ENCODE measurements around the gene SON.
"Not testable (repeated sequence)": the region's sequence is repeated elsewhere in the genome, so short reads cannot be mapped to it uniquely, and the experiment has no call there.

Gene SON

DNA sequence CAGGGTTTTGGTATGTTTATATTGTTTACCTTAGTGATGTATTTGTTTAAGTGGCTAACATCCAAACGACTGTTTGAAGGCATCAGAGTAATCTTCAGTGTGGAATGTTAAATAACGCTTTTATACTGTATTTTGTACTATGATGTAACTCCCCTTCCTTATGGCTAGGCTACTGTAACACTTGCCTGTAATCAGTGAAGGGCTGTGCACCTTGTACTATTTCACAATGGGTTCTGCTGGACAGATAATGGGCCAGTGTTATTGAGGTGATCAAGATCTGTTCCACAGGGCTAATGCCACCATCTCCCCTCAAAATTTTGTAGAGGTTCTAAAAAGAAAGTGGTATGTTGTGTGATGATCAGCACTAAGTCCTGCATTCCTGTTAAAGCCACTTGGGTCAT lies 33.9 kb downstream of the SON start:
- DNase-seq (ENCODE audit: low read depth in 2 of 2), result not testable (repeated sequence)

DNA sequence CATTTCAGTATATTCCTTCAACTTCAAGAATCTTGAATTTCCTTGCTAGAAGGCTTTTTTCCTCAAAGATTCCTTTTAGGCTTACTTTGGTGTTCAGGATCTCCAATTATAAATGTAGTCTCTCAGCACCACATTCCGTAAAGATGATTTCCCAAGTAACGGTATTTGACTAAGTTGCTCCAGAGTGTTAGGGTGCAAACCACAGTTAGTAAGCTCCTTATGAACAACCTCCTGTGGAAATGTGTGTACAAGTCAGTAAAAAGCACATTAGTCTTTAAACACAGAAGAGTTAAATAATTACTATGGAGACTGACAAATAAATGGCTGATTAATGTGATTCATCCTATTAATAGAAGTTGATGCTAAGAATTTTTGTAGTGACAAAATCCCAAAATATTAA lies 35.4 kb downstream of the SON start:
- DNase-seq (ENCODE audit: low read depth in 2 of 2), result no peak

DNA sequence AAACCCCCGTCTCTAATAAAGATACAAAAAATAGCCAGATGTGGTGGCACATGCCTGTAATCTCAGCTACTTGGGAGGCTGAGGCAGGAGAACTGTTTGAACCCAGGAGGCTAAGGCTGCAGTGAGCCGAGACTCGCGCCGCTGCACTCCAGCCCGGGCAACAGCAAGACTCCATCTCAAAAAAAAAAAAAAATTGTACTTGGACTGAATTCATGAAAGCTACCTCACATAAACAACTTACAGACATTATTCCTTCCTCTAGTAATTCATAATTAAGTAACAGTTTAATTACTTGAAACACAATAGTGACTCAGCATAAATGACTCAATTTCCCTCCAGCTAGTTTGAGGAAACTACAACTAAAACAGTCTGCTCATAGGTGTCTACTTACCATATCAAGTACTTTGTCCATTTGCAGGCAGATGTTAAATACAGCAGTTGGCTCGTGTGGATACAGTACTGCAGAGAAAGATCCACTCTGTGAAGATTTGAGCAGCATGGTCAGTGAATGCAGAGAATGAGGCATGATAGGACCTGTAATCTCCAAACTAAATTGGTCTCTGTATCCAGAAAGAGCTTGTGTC lies 36.2 kb downstream of the SON start:
- no peak for DNase-seq (ENCODE audit: low read depth in 2 of 2)

DNA sequence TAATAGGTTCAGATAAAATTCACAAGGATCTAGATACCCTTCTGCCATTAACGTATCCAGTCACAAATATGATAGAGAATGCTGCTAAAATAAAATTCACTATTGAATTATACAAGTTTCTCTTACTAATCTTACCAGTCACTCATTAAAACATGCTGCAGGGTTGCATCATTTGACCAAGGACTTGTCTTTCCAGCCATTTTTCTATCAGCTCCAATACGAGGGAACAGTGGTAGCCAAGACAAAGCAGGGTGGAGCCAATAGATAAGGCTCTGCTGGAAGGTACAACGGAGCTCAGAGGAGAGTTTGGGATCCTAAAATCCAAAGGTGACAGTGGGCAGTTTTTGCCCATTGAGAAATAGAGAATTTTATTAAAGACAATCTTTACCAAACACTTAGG lies 41.6 kb downstream of the SON start:
- DNase-seq (ENCODE audit: low read depth in 2 of 2), result no peak

DNA sequence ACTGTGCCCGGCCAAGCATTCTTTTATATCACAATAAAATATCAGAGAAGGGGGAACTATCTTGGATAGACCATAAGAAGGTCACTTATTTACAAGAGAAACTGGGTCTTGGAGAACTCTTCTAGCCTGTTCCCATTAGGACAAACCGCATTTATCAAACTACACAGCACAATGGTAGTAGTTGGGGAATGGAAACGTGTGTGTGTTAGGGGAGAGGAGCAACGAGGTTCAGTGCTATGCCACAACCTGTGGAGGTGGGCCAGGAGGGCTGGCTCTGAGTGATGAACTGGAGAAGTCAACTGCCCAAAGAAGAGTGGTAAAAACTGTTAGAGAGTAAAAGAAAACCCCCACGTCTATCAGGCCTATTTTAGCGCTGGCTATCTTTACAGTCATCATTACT lies 44.1 kb downstream of the SON start:
- DNase-seq (ENCODE audit: low read depth in 2 of 2), result no peak

DNA sequence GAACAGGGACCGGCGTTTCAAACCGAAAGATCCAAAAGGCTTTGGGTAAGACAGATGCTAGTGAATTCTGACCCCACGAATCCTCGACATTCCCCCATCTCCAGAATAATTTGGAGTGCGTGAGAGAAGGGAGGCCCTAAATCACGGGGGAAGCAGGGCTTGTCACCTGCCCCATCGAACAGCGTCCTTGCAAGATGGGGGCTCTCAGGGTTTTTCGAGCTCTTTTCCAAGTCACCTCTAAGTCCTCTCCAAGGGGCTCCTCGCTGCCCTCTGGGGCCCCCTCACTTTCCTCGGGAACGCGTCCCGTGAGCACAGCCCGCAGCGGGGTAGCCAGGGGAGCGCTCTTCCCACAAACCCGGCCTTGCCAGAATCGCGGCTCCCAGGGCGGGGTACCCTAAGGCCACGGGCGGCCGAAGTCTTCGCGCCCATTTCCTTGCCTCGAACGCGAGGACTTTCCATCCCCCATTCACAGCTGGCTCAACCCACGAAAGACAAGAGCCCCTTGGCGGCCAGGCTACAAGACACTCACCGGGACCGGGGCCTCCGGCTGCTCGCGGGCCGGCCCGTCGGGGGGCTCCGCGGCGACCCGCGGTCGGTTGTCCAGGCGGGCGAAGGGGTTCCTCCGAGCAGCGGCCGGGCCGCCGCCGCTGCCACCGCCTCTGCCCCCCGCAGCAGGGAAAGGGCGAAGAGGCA lies 45.1 kb downstream of the SON start:
- peak in 1 of 2 donors; percentile 15 for DNase-seq (ENCODE audit: low read depth in 2 of 2)

DNA sequence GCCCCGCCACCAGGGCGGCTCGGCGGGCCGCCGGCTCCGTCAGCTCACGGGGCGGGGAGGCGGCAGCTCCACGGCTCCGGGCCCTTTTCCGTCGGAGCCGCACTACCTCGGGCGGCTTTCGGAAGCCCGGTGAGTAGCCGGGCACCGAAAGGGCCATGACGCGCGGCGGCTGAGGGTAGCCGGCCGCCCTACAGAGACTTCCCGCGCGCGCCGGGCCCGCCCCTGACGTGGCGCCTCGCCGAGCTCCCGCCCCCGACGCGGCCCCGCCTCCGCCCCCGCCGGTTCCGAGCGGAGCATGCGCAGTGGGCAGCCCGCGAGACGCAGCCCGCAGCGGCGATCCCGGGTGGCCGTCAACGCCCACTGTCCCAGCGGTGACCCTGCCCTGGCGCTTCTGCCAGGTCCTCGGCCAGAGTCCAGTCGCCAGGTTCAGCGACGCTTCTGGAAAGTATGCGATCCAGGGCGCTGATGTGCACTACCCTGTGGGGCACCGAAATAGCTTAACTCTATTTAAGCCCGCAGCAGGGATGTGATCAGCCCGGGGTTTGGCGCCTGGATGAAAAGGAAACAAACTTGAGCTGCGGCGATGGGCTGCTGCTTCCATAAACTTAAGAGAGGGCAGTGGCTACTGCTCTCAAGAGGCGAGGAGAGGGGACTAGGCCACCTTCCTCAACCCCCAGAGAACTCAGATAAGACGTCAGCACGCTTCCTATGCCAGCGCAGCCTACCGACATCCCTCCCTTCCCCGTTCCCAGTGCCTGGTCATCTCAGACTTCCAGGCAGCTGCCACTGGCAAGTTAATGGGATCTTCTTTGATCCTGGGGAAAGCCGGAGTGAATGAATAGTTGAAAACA lies 45.9 kb downstream of the SON start, which contains the start of gene DONSON:
DONSON (minus strand) TSS at position 200 of the 851 bp plus-strand sequence; CDS start at position 157, 43 bp downstream.
- peak; percentile 78 to 88 for DNase-seq (ENCODE audit: low read depth in 2 of 2)

DNA sequence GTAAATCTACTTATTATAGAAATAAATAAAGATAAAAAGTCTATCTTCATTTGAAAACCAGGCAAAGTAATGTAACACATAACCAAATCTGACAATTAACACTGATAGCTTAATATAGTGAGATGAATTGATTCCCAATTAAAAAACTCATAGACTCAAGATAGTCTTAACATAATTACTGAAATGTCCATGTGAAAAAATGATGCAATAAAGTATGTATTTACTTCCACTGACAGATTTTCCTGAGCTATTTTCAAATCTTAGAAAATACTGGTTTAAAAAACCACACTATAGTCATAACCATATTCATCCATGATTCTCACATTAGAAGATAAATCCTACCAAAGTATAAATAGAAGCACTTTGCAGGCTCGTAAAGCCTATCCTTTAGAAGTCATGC lies 55.2 kb downstream of the SON start:
- DNase-seq (ENCODE audit: low read depth in 2 of 2), result no peak

DNA sequence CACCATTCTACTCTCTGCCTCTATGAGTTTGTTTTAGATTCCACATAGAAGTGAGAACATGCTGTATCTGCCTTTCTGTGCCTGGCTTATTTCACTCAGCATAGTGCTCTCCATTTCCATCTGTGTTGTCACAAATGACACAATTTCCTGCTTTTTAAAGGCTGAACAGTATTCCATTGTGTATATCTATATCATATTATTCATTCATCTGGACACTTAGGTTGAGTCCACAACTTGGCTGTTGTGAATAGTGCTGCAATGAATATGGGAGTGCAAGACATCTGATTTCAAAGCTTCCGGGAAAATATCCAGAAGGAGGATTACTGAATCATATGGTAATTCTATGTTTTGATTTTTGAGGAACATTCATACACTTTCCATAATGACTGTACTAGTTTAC lies 65.7 kb downstream of the SON start:
- no peak for DNase-seq (ENCODE audit: low read depth in 2 of 2)

DNA sequence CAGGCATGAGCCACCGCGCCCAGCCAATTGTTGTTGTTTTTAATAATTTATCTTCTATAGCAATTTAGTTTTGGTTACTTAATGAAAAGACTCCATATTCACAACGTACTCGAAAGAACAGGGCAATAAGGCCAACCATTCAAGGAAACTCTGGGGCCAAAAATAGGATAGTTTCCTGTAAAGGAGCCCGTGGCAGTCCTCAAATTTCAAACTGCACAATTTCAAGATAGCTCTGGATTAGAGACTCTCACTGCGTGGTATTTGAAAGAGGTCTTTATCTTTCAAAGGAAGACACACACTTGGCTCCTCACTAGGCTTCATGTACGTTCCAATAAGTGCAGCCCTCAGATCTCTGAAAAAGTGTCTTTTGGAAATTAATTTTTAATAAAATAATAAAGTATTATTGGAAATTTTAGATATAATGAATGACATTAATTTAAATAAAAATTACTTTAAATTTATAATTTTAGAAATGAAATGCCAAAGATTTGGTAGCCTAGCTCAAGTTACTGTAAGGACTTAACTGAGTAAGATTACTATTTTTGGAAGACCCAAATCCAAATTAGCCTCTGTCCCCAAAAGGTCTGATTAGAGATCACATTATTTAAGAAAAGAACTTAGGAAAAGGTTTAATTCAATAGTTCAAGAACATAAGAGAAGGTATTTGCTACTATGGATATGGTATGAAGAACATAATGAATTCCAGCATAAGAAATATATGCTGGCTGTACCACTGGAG lies 68.3 kb downstream of the SON start:
- DNase-seq (ENCODE audit: low read depth in 2 of 2), result no peak

DNA sequence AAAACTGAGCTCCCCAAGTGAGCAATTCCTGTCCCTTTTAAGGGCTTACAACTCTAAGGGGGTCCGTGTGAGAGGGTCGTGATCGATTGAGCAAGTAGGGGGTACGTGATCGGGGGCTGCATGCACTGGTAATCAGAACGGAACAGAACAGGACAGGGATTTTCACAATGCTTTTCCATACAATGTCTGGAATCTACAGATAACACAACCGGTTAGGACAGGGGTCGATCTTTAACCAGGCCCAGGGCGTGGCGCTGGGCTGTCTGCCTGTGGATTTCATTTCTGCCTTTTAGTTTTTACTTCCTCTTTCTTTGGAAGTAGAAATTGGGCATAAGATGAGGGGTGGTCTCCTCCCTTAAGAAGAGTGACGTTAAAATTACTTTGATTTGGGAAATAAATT lies 74.7 kb downstream of the SON start:
- DNase-seq (ENCODE audit: low read depth in 2 of 2), result not testable (repeated sequence)

DNA sequence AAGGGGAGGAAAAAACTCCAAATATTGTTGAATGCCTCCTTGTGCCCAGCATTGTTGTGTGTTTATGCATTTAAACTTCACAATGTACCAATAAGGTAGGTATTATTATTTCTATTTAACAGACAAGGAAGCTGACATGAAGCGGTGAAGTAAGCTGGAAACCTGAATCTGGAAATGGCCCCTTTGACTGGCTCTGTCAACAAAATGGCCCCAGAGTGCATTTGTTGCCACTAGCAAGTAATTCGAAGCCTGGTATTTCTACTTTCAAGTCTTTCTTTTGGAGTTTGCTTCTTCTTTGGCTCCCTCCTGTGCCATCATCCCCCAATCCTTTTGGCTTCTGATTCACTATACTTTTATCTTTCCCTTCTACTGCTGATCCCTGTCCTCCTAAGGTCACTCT lies 75.6 kb downstream of the SON start:
- DNase-seq (ENCODE audit: low read depth in 2 of 2), result no peak

DNA sequence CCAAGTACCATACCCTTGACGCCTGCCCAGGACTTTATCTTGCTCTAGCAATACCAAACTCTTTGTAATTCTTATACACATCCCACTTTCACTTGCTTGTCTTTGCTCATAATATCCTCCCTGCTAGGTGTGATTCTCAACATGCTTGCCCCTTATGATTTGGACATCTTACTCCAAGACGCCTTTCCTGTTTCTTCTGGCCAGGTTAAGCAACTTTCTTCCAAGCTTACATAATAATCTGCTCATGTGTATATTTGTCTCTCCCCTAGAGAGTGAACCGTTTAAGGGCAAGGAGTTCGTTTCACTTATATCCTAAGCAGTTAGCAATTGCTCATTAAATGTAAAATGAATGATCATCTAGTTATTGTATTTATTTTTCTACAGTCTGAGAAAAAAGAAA lies 76.9 kb downstream of the SON start:
- DNase-seq (ENCODE audit: low read depth in 2 of 2), result no peak

DNA sequence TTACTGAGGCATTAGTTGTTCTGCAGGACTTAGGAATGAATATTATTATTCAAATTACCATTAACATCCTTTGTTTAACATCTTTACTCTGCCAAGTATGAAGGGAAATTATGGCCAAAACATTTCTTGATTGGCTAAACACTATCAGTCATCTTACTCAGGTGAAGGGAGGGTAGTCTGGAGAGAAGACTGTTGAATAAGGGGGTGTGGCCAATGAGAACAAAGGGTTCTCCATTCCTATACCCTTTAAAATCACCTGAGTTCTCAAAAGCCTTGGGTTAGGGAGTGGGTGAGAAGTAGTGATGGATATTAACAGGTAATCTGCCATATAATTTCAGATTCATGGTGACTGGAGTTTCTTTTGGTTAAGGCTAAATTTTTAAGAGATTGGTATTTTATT lies 79.4 kb downstream of the SON start:
- no peak for DNase-seq (ENCODE audit: low read depth in 2 of 2)

DNA sequence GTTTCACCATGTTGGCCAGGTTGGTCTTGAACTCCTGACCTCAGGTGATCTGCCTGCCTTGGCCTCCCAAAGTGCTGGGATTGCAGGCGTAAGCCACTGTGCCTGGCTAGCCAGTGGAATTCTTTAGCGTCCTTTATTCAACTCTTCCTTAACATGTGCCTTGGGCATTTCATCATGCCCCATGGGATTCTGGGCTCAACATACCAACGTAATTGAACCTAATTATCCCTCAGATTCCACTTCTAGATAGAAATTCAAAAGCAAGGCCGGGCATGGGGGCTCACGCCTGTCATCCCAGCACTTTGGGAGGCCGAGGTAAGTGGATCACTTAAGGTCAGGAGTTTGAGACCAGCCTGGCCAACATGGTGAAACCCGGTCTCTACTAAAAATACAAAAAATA lies 83.3 kb downstream of the SON start:
- not testable (repeated sequence) for DNase-seq (ENCODE audit: low read depth in 2 of 2)
